K562 (cell line): Measurements from ENCODE around the gene EXOC4.

ENCODE experiments used
- EHMT2 ChIP-seq: fragments of 450-650 bp; IDR thresholded peaks from 2 replicates; pipeline ENCODE4 v1.6.1; 2018; ENCODE audit warnings: antibody characterized with exemption
- LCOR ChIP-seq: sonication (generic); formaldehyde crosslinking; IDR thresholded peaks from 2 replicates; pipeline ENCODE4 v1.8.0; 2022; ENCODE audit warnings: mild to moderate bottlenecking, missing genetic modification reagents
- RBBP5 ChIP-seq: fragments of 200-600 bp; sonication (generic); IDR thresholded peaks from 2 replicates; pipeline ENCODE4 v1.6.1; 2012; ENCODE audit warnings: borderline replicate concordance, mild to moderate bottlenecking, low read length, control low read depth, inconsistent platforms; ENCODE audit not compliant: insufficient read depth, poor library complexity, severe bottlenecking

DNA sequence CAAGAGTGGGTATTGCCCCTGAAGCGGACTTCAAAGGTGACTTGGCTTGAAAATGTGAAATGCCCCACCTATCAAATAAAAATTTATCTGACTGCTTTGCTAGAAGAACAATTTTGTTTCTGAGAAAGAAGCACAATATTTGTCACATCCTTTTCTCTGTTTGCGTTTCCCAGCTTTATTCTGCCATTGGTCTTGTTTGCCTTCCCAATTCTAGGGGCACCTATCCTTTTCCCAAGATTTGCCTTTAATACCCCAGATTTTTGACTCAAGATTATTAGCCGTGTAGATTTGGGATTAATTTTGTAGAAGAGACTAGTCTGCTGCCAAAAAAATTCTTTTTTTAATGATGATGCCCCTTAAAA, 764.0 kb downstream of the EXOC4 start:
- no peak for TF ChIP-seq RBBP5
- TF ChIP-seq EHMT2, result no peak
- no peak for TF ChIP-seq LCOR (CRISPR knock-in tag)
